Adrenal gland (tissue), 12 donors: ENCODE data around the gene ALDH1A1. TPM values are rescaled to one million over a fixed set of nuclear protein-coding genes. Genes with fewer than 3 reads are reported as not detected.

Experiments used
- DNase-seq, 7 donors: peaks; one replicate each; pipeline ENCODE4 v3.0.0-alpha.2; 2019 to 2020
- H3K27ac ChIP-seq, 5 donors: fragments of 200-600 bp; sonication (generic) in 4 of 5; 1 replicate in 3 of 5; 2 replicates in 2 of 5; pipeline versions ENCODE4 v1.5.1 to v1.8.0; 2016 to 2020; ENCODE audit warnings: mild to moderate bottlenecking in 1 of 5
- H3K27me3 ChIP-seq: fragments of 200-600 bp; 2 replicates; pipeline ENCODE4 v1.8.0; 2021
- H3K36me3 ChIP-seq, 2 donors: fragments of 200-600 bp; replicated peaks in 1 of 2; 1 replicate in 1 of 2; 2 replicates in 1 of 2; pipeline versions ENCODE4 v1.5.1 to v1.8.0; 2018 to 2022
- H3K4me1 ChIP-seq, 2 donors: fragments of 200-600 bp; replicated peaks in 1 of 2; 1 replicate in 1 of 2; 2 replicates in 1 of 2; pipeline versions ENCODE4 v1.5.1 to v1.8.0; 2018 to 2021
- H3K4me3 ChIP-seq, 4 donors: fragments of 200-600 bp; sonication (generic) in 3 of 4; one replicate each; pipeline ENCODE4 v1.5.1; 2016 to 2018
- H3K9me3 ChIP-seq, 3 donors: fragments of 200-600 bp; sonication (generic) in 1 of 3; replicated peaks in 1 of 3; 1 replicate in 2 of 3; 2 replicates in 1 of 3; pipeline versions ENCODE4 v1.5.1 to v1.8.0; 2016 to 2021
- POLR2A ChIP-seq, 2 donors: fragments of 450-650 bp; IDR thresholded peaks; one replicate each; pipeline ENCODE4 v1.6.1; 2017; ENCODE audit warnings: antibody characterized with exemption in 2 of 2, mild to moderate bottlenecking in 2 of 2, moderate library complexity in 1 of 2
- WGBS, 4 donors: extraction: QIAGEN DNeasy Blood & Tissue Kit in 2 of 4; methylation state at CpG; one replicate each; pipeline versions ENCODE4 v1.1.5 to v1.1.7; 2013 to 2017; 5-methylcytosine and 5-hydroxymethylcytosine counted together
- intact Hi-C, 2 donors: fragments of 100-400 bp; cut with DNase I; formaldehyde crosslinking; loops; one replicate each; pipeline versions ENCODE4 v1.14.1 to v1.15.0; 2022 to 2023
- polyA plus RNA-seq, 3 donors: library from polyadenylated mRNA; stranded (reverse); fragments of 200-250 nt in 2 of 3; fragments of 350-450 nt in 1 of 3; fragmentation: Illumina TruSeq in 1 of 3; extraction: RNeasy Lipid Tissue Mini Kit (QIAGEN cat#74804) in 1 of 3; gene quantifications; one replicate each; pipeline ENCODE4 v1.2.3, GENCODE V29; 2013 to 2014
- total RNA-seq, 9 donors: library from RNA; depleted of rRNA in 4 of 9; stranded (reverse); fragments of >200 nt in 4 of 9; fragments of 120-200 nt in 1 of 9; fragmentation: NEBNext Ultra II Directional in 1 of 9; extraction: Animal tissue kit (Norgen Biotek cat#: 25700) in 1 of 9; gene quantifications; one replicate each; pipeline versions ENCODE4 v1.1.0 to v1.2.4, GENCODE V29; 2013 to 2023
- TF ChIP-seq, protein P1 (sequence below), 6 experiments: fragments of 450-650 bp in 4 of 6; fragments of 200-600 bp in 2 of 6; sonication (generic) in 1 of 6; IDR thresholded peaks; 1 replicate in 5 of 6; 2 replicates in 1 of 6; pipeline versions ENCODE4 v1.5.1 to v1.8.0; 2016 to 2021; ENCODE audit warnings: antibody characterized with exemption in 6 of 6, mild to moderate bottlenecking in 2 of 6, moderate library complexity in 1 of 6
- donor health status: healthy with polysubstance abuse.
- donor health status: Bipolar disorder and iron deficiency.
- donor health status: DM: yes; HTN: yes; CAD: no.
- donor health status: DM: no; HTN: no; CAD: no.
- donor health status: DM: no; HTN: no; CAD: no.
- donor health status: DM: yes; HTN: yes; CAD: no.

ALDH1A1 gene
- total and polyA plus RNA-seq, 12 donors = 88.7 to 345 (median 186) TPM

GRCh38 chr9:72979405-72980100, 26.7 kb upstream of the ALDH1A1 start:
- DNase-seq = no peak
- Histone ChIP-seq H3K9me3 (no peaks in the 10 kb centered on the region), H3K27ac (no peak overlapping the region), H3K4me1 (no peaks in the 10 kb centered on the region), H3K27me3 (no peaks in the 10 kb centered on the region), H3K36me3 (no peaks in the 10 kb centered on the region), H3K4me3 (no peak overlapping the region)
- intact Hi-C loops = no loop called here
- no peak for TF ChIP-seq POLR2A (IDR thresholded peaks at IDR 0.05)
- TF ChIP-seq, protein P1, sequence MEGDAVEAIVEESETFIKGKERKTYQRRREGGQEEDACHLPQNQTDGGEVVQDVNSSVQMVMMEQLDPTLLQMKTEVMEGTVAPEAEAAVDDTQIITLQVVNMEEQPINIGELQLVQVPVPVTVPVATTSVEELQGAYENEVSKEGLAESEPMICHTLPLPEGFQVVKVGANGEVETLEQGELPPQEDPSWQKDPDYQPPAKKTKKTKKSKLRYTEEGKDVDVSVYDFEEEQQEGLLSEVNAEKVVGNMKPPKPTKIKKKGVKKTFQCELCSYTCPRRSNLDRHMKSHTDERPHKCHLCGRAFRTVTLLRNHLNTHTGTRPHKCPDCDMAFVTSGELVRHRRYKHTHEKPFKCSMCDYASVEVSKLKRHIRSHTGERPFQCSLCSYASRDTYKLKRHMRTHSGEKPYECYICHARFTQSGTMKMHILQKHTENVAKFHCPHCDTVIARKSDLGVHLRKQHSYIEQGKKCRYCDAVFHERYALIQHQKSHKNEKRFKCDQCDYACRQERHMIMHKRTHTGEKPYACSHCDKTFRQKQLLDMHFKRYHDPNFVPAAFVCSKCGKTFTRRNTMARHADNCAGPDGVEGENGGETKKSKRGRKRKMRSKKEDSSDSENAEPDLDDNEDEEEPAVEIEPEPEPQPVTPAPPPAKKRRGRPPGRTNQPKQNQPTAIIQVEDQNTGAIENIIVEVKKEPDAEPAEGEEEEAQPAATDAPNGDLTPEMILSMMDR (IDR thresholded peaks at IDR 0.05) = no peak
- 85 to 100% (median 85%) methylated on average over 1 of the region's 1 CpG for WGBS, 4 donors

DNA sequence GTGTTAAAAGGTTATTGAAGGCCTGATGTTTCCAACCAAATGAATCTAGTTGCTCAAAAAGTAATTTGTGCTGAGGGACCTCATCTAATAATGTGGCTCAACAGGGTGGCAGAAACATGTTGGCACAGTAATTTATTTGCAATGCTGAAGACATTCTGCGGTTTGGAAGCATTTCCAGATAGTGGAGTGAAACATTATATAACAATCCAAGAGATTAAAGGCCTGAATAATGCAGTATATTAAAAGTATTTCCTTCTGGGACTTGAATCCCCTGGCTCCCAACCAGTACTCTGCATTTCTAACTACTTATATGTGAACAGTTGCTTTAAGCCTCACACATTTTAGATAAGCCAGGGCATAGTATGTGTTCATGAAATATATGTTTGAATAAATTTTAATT, 25.9 kb upstream of the ALDH1A1 start:
- H3K9me3 ChIP-seq = no peaks in the 10 kb centered on the region
- H3K4me1 ChIP-seq = no peaks in the 10 kb centered on the region
- H3K27ac ChIP-seq = no peak overlapping the region
- 89 to 95% (median 93%) methylated on average over 1 of the region's 1 CpG for WGBS, 4 donors
- no peak for TF ChIP-seq POLR2A (IDR thresholded peaks at IDR 0.05)
- TF ChIP-seq, protein P1 (IDR thresholded peaks at IDR 0.05) = no peak
- H3K27me3 ChIP-seq = no peaks in the 10 kb centered on the region
- no peak overlapping the region for H3K4me3 ChIP-seq
- no peak for DNase-seq
- intact Hi-C loops = no loop called here
- no peaks in the 10 kb centered on the region for H3K36me3 ChIP-seq

DNA sequence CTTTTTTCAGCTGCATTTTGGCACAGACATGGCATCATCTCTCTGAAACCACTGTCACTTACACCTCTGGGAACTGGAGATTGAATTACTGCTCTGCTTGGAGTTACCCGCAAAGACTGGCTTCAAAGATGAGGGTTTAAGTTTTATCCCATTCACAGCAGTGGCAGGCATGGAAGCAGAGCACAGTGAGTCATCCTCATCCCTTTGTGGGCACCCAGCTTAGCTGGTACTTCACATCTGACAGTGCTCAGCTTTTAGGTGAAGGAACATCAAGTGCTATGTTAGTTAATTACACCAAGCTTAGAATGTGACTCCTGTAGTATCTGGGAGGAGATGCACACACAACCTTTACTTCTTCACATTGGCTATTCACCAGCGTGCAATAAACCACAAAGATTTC, 24.8 kb upstream of the ALDH1A1 start:
- Histone ChIP-seq H3K27ac (no peak overlapping the region), H3K27me3 (no peaks in the 10 kb centered on the region), H3K36me3 (no peaks in the 10 kb centered on the region), H3K4me3 (no peak overlapping the region), H3K9me3 (no peaks in the 10 kb centered on the region), H3K4me1 (no peaks in the 10 kb centered on the region)
- TF ChIP-seq, protein P1 (IDR thresholded peaks at IDR 0.05) = no peak
- TF ChIP-seq POLR2A (IDR thresholded peaks at IDR 0.05) = no peak
- WGBS, 4 donors = 86 to 89% (median 86%) methylated on average over 2 of the region's 2 CpGs
- intact Hi-C loops = no loop called here
- no peak for DNase-seq

- no peak overlapping the region for H3K27ac ChIP-seq
- no peaks in the 10 kb centered on the region for H3K36me3 ChIP-seq
- H3K9me3 ChIP-seq = no peaks in the 10 kb centered on the region
- H3K4me1 ChIP-seq = no peaks in the 10 kb centered on the region
- no peak for TF ChIP-seq POLR2A (IDR thresholded peaks at IDR 0.05)
- TF ChIP-seq, protein P1 (IDR thresholded peaks at IDR 0.05) = no peak
- no peaks in the 10 kb centered on the region for H3K27me3 ChIP-seq
- no peak for DNase-seq
- no peak overlapping the region for H3K4me3 ChIP-seq
- intact Hi-C loops = no loop called here
Observed at GRCh38 chr9:72974501-72974900, 21.6 kb upstream of the ALDH1A1 start.
